ENCODE data around the gene GAPVD1. TPM values are rescaled to one million over a fixed set of nuclear protein-coding genes. Genes with fewer than 3 reads are reported as not detected.

GAPVD1 gene
- total RNA-seq, 1 experiment from 2014 or later = 33.3 TPM

GRCh38 chr9:125238915-125239446 is 22.6 kb upstream of the GAPVD1 start:
- ATAC-seq = no peak
- peak overlapping the region; percentile 12 for H3K27ac Mint-ChIP-seq
- CTCF ChIA-PET = no interaction called here
- H3K9me3 Mint-ChIP-seq = no peaks in the 10 kb centered on the region
- POLR2A ChIA-PET = no interaction called here
- H3K4me1 Mint-ChIP-seq = peaks cover 30% of the 10 kb centered on the region
- DNase-seq (ENCODE audit: low spot score) = no peak
- peaks cover 2% of the 10 kb centered on the region; the same call in 1 of the 2 replicates for H3K27me3 Mint-ChIP-seq (ENCODE audit: low read depth)
- peak overlapping the region; percentile 98 for H3K4me3 Mint-ChIP-seq
- peaks cover 60% of the 10 kb centered on the region for H3K36me3 Mint-ChIP-seq
- TF ChIP-seq ETV6 (CRISPR knock-in tag; IDR thresholded peaks at IDR 0.05) = no peak
- TF ChIP-seq NFATC4 (CRISPR knock-in tag; IDR thresholded peaks at IDR 0.05) = no peak
- TF ChIP-seq E2F1 (CRISPR knock-in tag; IDR thresholded peaks at IDR 0.05) = no peak
- TF ChIP-seq SP1 (CRISPR knock-in tag; conservative IDR thresholded peaks at IDR 0.05) = no peak
- TF ChIP-seq, protein P1, sequence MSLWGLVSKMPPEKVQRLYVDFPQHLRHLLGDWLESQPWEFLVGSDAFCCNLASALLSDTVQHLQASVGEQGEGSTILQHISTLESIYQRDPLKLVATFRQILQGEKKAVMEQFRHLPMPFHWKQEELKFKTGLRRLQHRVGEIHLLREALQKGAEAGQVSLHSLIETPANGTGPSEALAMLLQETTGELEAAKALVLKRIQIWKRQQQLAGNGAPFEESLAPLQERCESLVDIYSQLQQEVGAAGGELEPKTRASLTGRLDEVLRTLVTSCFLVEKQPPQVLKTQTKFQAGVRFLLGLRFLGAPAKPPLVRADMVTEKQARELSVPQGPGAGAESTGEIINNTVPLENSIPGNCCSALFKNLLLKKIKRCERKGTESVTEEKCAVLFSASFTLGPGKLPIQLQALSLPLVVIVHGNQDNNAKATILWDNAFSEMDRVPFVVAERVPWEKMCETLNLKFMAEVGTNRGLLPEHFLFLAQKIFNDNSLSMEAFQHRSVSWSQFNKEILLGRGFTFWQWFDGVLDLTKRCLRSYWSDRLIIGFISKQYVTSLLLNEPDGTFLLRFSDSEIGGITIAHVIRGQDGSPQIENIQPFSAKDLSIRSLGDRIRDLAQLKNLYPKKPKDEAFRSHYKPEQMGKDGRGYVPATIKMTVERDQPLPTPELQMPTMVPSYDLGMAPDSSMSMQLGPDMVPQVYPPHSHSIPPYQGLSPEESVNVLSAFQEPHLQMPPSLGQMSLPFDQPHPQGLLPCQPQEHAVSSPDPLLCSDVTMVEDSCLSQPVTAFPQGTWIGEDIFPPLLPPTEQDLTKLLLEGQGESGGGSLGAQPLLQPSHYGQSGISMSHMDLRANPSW (CRISPR knock-in tag; conservative IDR thresholded peaks at IDR 0.05; ENCODE audit: low read depth) = no peak

DNA sequence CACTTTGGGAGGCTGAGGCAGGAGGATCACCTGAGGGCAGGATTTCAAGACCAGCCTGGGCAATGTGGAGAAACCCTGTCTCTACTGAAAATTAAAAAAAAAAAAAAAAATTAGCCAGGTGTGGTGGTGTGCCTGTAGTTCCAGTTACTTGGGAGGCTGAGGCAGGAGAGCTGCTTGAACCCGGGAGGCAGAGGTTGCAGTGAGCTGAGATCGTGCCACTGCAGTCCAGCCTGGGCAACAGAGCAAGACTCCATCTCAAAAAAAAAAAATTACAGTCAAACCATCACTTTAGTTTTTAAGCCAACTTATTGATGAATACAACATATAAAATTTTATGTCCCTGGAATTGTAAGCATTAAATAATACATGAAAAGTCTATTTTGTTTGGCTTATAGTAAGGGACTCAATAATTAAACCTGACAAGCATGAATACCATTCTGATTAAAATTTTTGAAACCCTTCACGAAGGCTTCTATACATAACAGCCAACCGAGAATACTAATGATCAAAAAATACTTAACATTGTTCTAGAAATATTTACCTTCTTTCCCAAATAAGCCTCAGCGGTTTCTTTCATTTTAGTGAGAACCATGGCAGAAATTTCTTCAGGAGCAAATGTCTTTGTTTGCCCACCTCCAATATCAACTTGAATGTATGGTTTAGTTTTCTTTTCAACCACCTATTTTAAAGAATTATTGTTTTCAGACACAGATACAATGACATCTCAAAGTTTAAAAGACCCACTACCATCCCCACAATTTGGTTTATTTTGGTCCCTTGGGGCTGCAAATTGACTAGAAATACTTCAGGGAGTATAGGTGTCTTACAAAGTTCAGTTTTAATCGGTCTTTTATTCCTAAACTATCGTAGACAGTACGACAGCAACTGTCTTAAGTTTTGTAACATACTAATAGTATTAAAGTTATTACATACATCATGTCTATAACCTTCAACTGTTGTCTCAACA is 21.7 kb upstream of the GAPVD1 start:
- H3K36me3 Mint-ChIP-seq = peaks cover 60% of the 10 kb centered on the region
- peak overlapping the region; percentile 98 for H3K4me3 Mint-ChIP-seq
- no peak for DNase-seq (ENCODE audit: low spot score)
- peaks cover 30% of the 10 kb centered on the region for H3K4me1 Mint-ChIP-seq
- no peak for ATAC-seq
- TF ChIP-seq GRHL2 (CRISPR knock-in tag; IDR thresholded peaks at IDR 0.05; ENCODE audit: insufficient replicate concordance, severe bottlenecking) (no peak), ZNF121 (CRISPR knock-in tag; IDR thresholded peaks at IDR 0.05) (peak; percentile 51; the same call in 1 of the 2 replicates)
- ChIA-PET CTCF (interaction anchor here (0.6 to 1.9 kb wide), 3 partner anchors 16 to 213 kb away, joined by 4 to 14 read pairs (median 12); no protein-coding TSS in a partner anchor), POLR2A (no interaction called here)
- no peaks in the 10 kb centered on the region for H3K9me3 Mint-ChIP-seq
- peaks cover 2% of the 10 kb centered on the region; the same call in 1 of the 2 replicates for H3K27me3 Mint-ChIP-seq (ENCODE audit: low read depth)
- peak overlapping the region; percentile 100 for H3K27ac Mint-ChIP-seq

- ATAC-seq (no peak), DNase-seq (ENCODE audit: low spot score) (no peak)
- H3K27ac Mint-ChIP-seq = peak overlapping the region; percentile 100
- H3K4me3 Mint-ChIP-seq = peak overlapping the region; percentile 98
- H3K27me3 Mint-ChIP-seq (ENCODE audit: low read depth) = peaks cover 2% of the 10 kb centered on the region; the same call in 1 of the 2 replicates
- ChIA-PET CTCF (interaction anchor here (1.1 to 1.9 kb wide), 4 partner anchors 15 to 167 kb away, joined by 3 to 14 read pairs (median 8); no protein-coding TSS in a partner anchor), POLR2A (interaction anchor here (1.3 to 2.0 kb wide), 8 partner anchors 15 to 370 kb away, joined by 3 to 16 read pairs (median 4); partner anchors contain the start of gene RABEPK)
- H3K4me1 Mint-ChIP-seq = peaks cover 30% of the 10 kb centered on the region
- peaks cover 55% of the 10 kb centered on the region for H3K36me3 Mint-ChIP-seq
- no peaks in the 10 kb centered on the region for H3K9me3 Mint-ChIP-seq
- TF ChIP-seq FOXP1 (CRISPR knock-in tag; IDR thresholded peaks at IDR 0.05; ENCODE audit: borderline replicate concordance) (no peak), SMAD4 (CRISPR knock-in tag; IDR thresholded peaks at IDR 0.05) (no peak), KAT7 (CRISPR knock-in tag; IDR thresholded peaks at IDR 0.05; ENCODE audit: borderline replicate concordance) (0 out of 2 replicates have a peak, but pooled peaks have one; percentile 44), ZNF396 (CRISPR knock-in tag; IDR thresholded peaks at IDR 0.05; ENCODE audit: borderline replicate concordance) (no peak), E2F4 (CRISPR knock-in tag; IDR thresholded peaks at IDR 0.05; ENCODE audit: borderline replicate concordance, low read depth) (no peak), HMGXB4 (CRISPR knock-in tag; IDR thresholded peaks at IDR 0.05) (0 out of 2 replicates have a peak, but pooled peaks have one; percentile 59), ZNF232 (CRISPR knock-in tag; IDR thresholded peaks at IDR 0.05) (0 out of 2 replicates have a peak, but pooled peaks have one; percentile 61), ATF1 (CRISPR knock-in tag; IDR thresholded peaks at IDR 0.05) (peak; percentile 22; the same call in 1 of the 2 replicates), RELA (CRISPR knock-in tag; IDR thresholded peaks at IDR 0.05; ENCODE audit: borderline replicate concordance) (no peak), SMAD3 (CRISPR knock-in tag; IDR thresholded peaks at IDR 0.05; ENCODE audit: borderline replicate concordance) (no peak), TEAD4 (CRISPR knock-in tag; IDR thresholded peaks at IDR 0.05) (no peak), NFATC4 (CRISPR knock-in tag; IDR thresholded peaks at IDR 0.05) (no peak), IRF2 (CRISPR knock-in tag; IDR thresholded peaks at IDR 0.05; ENCODE audit: borderline replicate concordance, low read depth) (no peak), USF2 (CRISPR knock-in tag; IDR thresholded peaks at IDR 0.05) (no peak)
- TF ChIP-seq, protein P2, sequence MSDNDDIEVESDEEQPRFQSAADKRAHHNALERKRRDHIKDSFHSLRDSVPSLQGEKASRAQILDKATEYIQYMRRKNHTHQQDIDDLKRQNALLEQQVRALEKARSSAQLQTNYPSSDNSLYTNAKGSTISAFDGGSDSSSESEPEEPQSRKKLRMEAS (CRISPR knock-in tag; IDR thresholded peaks at IDR 0.05) = peak; percentile 38; the same call in 1 of the 2 replicates
Measured at GRCh38 chr9:125240649-125240999, 21.0 kb upstream of the GAPVD1 start.
